K562 (cell line): ENCODE results near the gene RAP2B. TPM values are rescaled to one million over a fixed set of nuclear protein-coding genes. Genes with fewer than 3 reads are reported as not detected.

ENCODE experiments used
- ATF1 ChIP-seq, 2 experiments: fragments of 450-650 bp in 1 of 2; IDR thresholded peaks; 2 replicates each; pipeline ENCODE4 v1.6.1; 2016; ENCODE audit warnings: missing compliant biosample characterization in 1 of 2, missing genetic modification characterization in 1 of 2
- CBX2 ChIP-seq: fragments of 200-600 bp; sonication (generic); IDR thresholded peaks from one replicate; pipeline ENCODE4 v1.6.1; 2012; ENCODE audit warnings: mild to moderate bottlenecking, low read length, inconsistent platforms; ENCODE audit not compliant: insufficient read depth, poor library complexity, severe bottlenecking
- ZEB2 ChIP-seq: fragments of 450-650 bp; IDR thresholded peaks from 2 replicates; pipeline ENCODE4 v1.6.1; 2016
- ZNF3 ChIP-seq: fragments of 250-450 bp; sonication (Bioruptor Pico); IDR thresholded peaks from 2 replicates; pipeline ENCODE4 v1.5.0; 2021; ENCODE audit warnings: mild to moderate bottlenecking, moderate library complexity
- ZNF740 ChIP-seq, 3 experiments: fragments of 200-800 bp in 1 of 3; sonication (Bioruptor generic) in 1 of 3; sonication (generic) in 1 of 3; formaldehyde crosslinking in 1 of 3; IDR thresholded peaks; 2 replicates each; pipeline versions ENCODE4 v1.6.1 to v1.8.0; 2016 to 2022; ENCODE audit warnings: mild to moderate bottlenecking in 2 of 3, missing compliant biosample characterization in 2 of 3, missing genetic modification characterization in 2 of 3, missing genetic modification reagents in 1 of 3
- ZSCAN32 ChIP-seq: fragments of 450-650 bp; formaldehyde crosslinking; IDR thresholded peaks from 2 replicates; pipeline ENCODE4 v1.4.0; 2020; ENCODE audit warnings: mild to moderate bottlenecking, moderate library complexity
- polyA plus RNA-seq, 8 experiments: library from polyadenylated mRNA; depleted of rRNA in 4 of 8; stranded (reverse) in 5 of 8; unstranded in 3 of 8; fragments of >200 nt; fragmentation: Nextera tagmentation in 2 of 8; fragmentation: Illumina TruSeq in 1 of 8; extraction: Ambion mirVana in 2 of 8; extraction: Trizol in 1 of 8; gene quantifications; 2 replicates each; pipeline versions ENCODE4 v1.2.1 to v1.2.3, GENCODE V29; 2011 to 2014; ENCODE audit warnings: inconsistent platforms in 1 of 8, missing spikeins in 1 of 8
- total RNA-seq, 7 experiments: library from RNA; depleted of rRNA in 6 of 7; stranded (reverse); fragments of >200 nt in 6 of 7; fragmentation: Illumina TruSeq in 2 of 7; extraction: Trizol in 2 of 7; gene quantifications; 2 replicates each; pipeline versions ENCODE4 v1.2.1 to v1.2.3, GENCODE V29; 2011 to 2021; ENCODE audit warnings: low replicate concordance in 1 of 7
- TF ChIP-seq, protein P1 (sequence below): sonication (generic); formaldehyde crosslinking; IDR thresholded peaks from 2 replicates; pipeline ENCODE4 v1.8.0; 2022; ENCODE audit warnings: mild to moderate bottlenecking, missing genetic modification reagents, borderline replicate concordance

The RAP2B gene
- total and polyA plus RNA-seq, 9 of the 15 experiments (the other 6 are each of a cell fraction or from before 2014, with no cell fraction given) = 9.4 to 31.2 (median 15.8) TPM

- no peak for TF ChIP-seq ZNF3 (CRISPR knock-in tag)
- TF ChIP-seq ZEB2 = no peak
- TF ChIP-seq ZNF740 (CRISPR knock-in tag; IDR thresholded peaks at IDR 0.05) = no peak
- no peak for TF ChIP-seq ZNF740 (tag; IDR thresholded peaks at IDR 0.05)
- no peak for TF ChIP-seq ATF1 (CRISPR knock-in tag; IDR thresholded peaks at IDR 0.05)
- no peak for TF ChIP-seq ATF1 (tag; IDR thresholded peaks at IDR 0.05)
- TF ChIP-seq, protein P1, sequence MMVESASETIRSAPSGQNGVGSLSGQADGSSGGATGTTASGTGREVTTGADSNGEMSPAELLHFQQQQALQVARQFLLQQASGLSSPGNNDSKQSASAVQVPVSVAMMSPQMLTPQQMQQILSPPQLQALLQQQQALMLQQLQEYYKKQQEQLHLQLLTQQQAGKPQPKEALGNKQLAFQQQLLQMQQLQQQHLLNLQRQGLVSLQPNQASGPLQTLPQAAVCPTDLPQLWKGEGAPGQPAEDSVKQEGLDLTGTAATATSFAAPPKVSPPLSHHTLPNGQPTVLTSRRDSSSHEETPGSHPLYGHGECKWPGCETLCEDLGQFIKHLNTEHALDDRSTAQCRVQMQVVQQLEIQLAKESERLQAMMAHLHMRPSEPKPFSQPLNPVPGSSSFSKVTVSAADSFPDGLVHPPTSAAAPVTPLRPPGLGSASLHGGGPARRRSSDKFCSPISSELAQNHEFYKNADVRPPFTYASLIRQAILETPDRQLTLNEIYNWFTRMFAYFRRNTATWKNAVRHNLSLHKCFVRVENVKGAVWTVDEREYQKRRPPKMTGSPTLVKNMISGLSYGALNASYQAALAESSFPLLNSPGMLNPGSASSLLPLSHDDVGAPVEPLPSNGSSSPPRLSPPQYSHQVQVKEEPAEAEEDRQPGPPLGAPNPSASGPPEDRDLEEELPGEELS (CRISPR knock-in tag) = no peak
- no peak for TF ChIP-seq CBX2
- TF ChIP-seq ZSCAN32 (CRISPR knock-in tag) = no peak
Observed at GRCh38 chr3:153146191-153147053, 15.6 kb upstream of the RAP2B start (continued).
